HCT116 (cell line): Measurements from ENCODE around the gene RALGPS2. TPM values are rescaled to one million over a fixed set of nuclear protein-coding genes. Genes with fewer than 3 reads are reported as not detected.

Experiments
- ATAC-seq: fragments of 200-7000 bp; cut with Tn5 transposase; 2 replicates; pipeline ENCODE4 v1.9.1; 2020; ENCODE audit warnings: mild to moderate bottlenecking, moderate library complexity
- BruUV-seq: library from RNA; stranded (reverse); fragments of 400-500 nt; replicated peaks from 2 replicates; lab custom pipeline; 2021; lab: Mats Ljungman, UMichigan
- CTCF ChIA-PET: fragments of 300-600 bp; sonication (Branson Sonifier 250); formaldehyde crosslinking; loops from one replicate; lab custom pipeline; 2021; ENCODE audit warnings: antibody characterized with exemption; lab: Charles Lee
- POLR2A ChIA-PET: fragments of 300-600, 350-600 bp; sonication (Branson Sonifier 250); formaldehyde crosslinking; loops from one replicate; lab custom pipeline; 2021; ENCODE audit warnings: antibody characterized with exemption; lab: Charles Lee
- RAD21 ChIA-PET, 2 experiments: fragments of 300-600 bp; sonication (Branson Sonifier 250); formaldehyde crosslinking; loops; one replicate each; lab custom pipeline; 2023; ENCODE audit warnings: low total read pairs in 2 of 2; ENCODE audit not compliant: uncharacterized antibody in 2 of 2, unreplicated experiment in 2 of 2, low non-redundant PET in 1 of 2; lab: Charles Lee
- DNase-seq: peaks from one replicate; pipeline ENCODE4 v3.0.0-alpha.2; 2010; ENCODE audit warnings: low read depth, low spot score
- H2AFZ ChIP-seq: fragments of 200-600 bp; shearing (Covaris generic), sonication (generic); 2 replicates; pipeline ENCODE4 v1.6.1; 2017; ENCODE audit warnings: low read depth, mixed run types, mixed read lengths, antibody characterized with exemption, low read length; ENCODE audit not compliant: poor library complexity, severe bottlenecking
- H3K27ac ChIP-seq: 2 replicates; pipeline ENCODE4 v1.5.1; 2012; ENCODE audit warnings: low read depth, low read length
- H3K27me3 ChIP-seq: fragments of 200-600 bp; sonication (generic); 2 replicates; pipeline ENCODE4 v1.6.1; 2016; ENCODE audit warnings: mixed run types, low read length, mixed read lengths; ENCODE audit not compliant: insufficient read depth
- H3K36me3 ChIP-seq, 2 experiments: fragments of 200-500 bp in 1 of 2; fragments of 200-600 bp in 1 of 2; sonication (Bioruptor generic) in 1 of 2; sonication (generic) in 1 of 2; 2 replicates each; pipeline versions ENCODE4 v1.5.1 to v1.6.1; 2014 to 2016; ENCODE audit warnings: low read length in 2 of 2, inconsistent platforms in 1 of 2, mixed read lengths in 1 of 2, mixed run types in 1 of 2; ENCODE audit not compliant: insufficient read depth in 2 of 2, control insufficient read depth in 1 of 2
- H3K4me1 ChIP-seq, 2 experiments: fragments of 200-600 bp in 1 of 2; sonication (generic) in 1 of 2; 2 replicates each; pipeline versions ENCODE4 v1.5.1 to v1.6.1; 2012 to 2017; ENCODE audit warnings: low read length in 2 of 2, inconsistent platforms in 1 of 2, mild to moderate bottlenecking in 1 of 2, mixed read lengths in 1 of 2, mixed run types in 1 of 2, moderate library complexity in 1 of 2; ENCODE audit not compliant: insufficient read depth in 2 of 2, control insufficient read depth in 1 of 2
- H3K4me2 ChIP-seq: fragments of 200-600 bp; sonication (generic); 2 replicates; pipeline ENCODE4 v1.6.1; 2017; ENCODE audit warnings: mixed run types, low read length, mixed read lengths
- H3K4me3 ChIP-seq, 2 experiments: fragments of 200-600 bp in 1 of 2; sonication (generic) in 1 of 2; replicated peaks in 1 of 2; 2 replicates each; pipeline ENCODE4 v1.5.1; 2011 to 2016; ENCODE audit warnings: low read length in 2 of 2, control low read depth in 1 of 2, low read depth in 1 of 2, mild to moderate bottlenecking in 1 of 2, mixed read lengths in 1 of 2, mixed run types in 1 of 2
- H3K79me2 ChIP-seq: fragments of 200-600 bp; sonication (generic); 2 replicates; pipeline ENCODE4 v1.6.1; 2017; ENCODE audit warnings: mild to moderate bottlenecking, mixed run types, low read length, moderate library complexity, mixed read lengths; ENCODE audit not compliant: insufficient read depth
- H3K9ac ChIP-seq: fragments of 200-600 bp; sonication (generic); 2 replicates; pipeline ENCODE4 v1.6.1; 2016; ENCODE audit warnings: low read length, mixed read lengths
- H3K9me2 ChIP-seq: fragments of 200-600 bp; sonication (generic), shearing (Covaris generic); 2 replicates; pipeline ENCODE4 v1.6.1; 2017; ENCODE audit warnings: mixed run types, mild to moderate bottlenecking, moderate library complexity; ENCODE audit not compliant: insufficient read depth
- H3K9me3 ChIP-seq, 2 experiments: fragments of 200-500 bp in 1 of 2; fragments of 200-600 bp in 1 of 2; sonication (Bioruptor generic) in 1 of 2; sonication (generic) in 1 of 2; 2 replicates each; pipeline ENCODE4 v1.6.1; 2014 to 2017; ENCODE audit warnings: low read length in 2 of 2, mixed read lengths in 2 of 2, inconsistent platforms in 1 of 2, low read depth in 1 of 2, mild to moderate bottlenecking in 1 of 2, mixed run types in 1 of 2, moderate library complexity in 1 of 2; ENCODE audit not compliant: control insufficient read depth in 1 of 2, insufficient read depth in 1 of 2
- H4K20me1 ChIP-seq: fragments of 200-600 bp; sonication (generic), shearing (Covaris generic); 2 replicates; pipeline ENCODE4 v1.6.1; 2017; ENCODE audit warnings: mixed run types, mild to moderate bottlenecking, moderate library complexity; ENCODE audit not compliant: insufficient read depth
- EZH2phosphoT487 ChIP-seq: fragments of 200-600 bp; IDR thresholded peaks from 2 replicates; pipeline ENCODE4 v1.6.1; 2018; ENCODE audit warnings: antibody characterized with exemption, borderline replicate concordance
- FOSL1 ChIP-seq: IDR thresholded peaks from 2 replicates; pipeline ENCODE4 v1.6.1; 2012; ENCODE audit warnings: low read depth
- JUND ChIP-seq: IDR thresholded peaks from 2 replicates; pipeline ENCODE4 v1.6.1; 2012
- POLR2AphosphoS5 ChIP-seq: IDR thresholded peaks from 2 replicates; pipeline ENCODE4 v1.6.1; 2011; ENCODE audit warnings: mild to moderate bottlenecking, low read depth, low read length, moderate library complexity
- SRF ChIP-seq: IDR thresholded peaks from 2 replicates; pipeline ENCODE4 v1.6.1; 2012; ENCODE audit warnings: low read depth
- YY1 ChIP-seq: IDR thresholded peaks from 2 replicates; pipeline ENCODE4 v1.6.1; 2011; ENCODE audit warnings: low read length, low read depth, moderate library complexity, mild to moderate bottlenecking; ENCODE audit not compliant: insufficient replicate concordance; ENCODE audit errors: extremely low read depth
- intact Hi-C: fragments of 100-400 bp; cut with micrococcal nuclease; formaldehyde crosslinking; loops from 2 replicates; pipeline ENCODE4 v1.10.0; 2022
- total RNA-seq: library from RNA; stranded (reverse); gene quantifications from one replicate; pipeline ENCODE4 v1.2.1, GENCODE V29; 2021; ENCODE audit not compliant: unreplicated experiment

Gene RALGPS2
- total RNA-seq, 1 experiment from 2014 or later: 25.6 TPM

- no peak for TF ChIP-seq EZH2phosphoT487
- no peak for TF ChIP-seq SRF
- no peak for TF ChIP-seq FOSL1
- no peak for TF ChIP-seq POLR2AphosphoS5
- TF ChIP-seq YY1: no peak
- RAD21 ChIA-PET: no interaction called here
Observed at GRCh38 chr1:178928041-178928440, 203.0 kb downstream of the RALGPS2 start.

DNA sequence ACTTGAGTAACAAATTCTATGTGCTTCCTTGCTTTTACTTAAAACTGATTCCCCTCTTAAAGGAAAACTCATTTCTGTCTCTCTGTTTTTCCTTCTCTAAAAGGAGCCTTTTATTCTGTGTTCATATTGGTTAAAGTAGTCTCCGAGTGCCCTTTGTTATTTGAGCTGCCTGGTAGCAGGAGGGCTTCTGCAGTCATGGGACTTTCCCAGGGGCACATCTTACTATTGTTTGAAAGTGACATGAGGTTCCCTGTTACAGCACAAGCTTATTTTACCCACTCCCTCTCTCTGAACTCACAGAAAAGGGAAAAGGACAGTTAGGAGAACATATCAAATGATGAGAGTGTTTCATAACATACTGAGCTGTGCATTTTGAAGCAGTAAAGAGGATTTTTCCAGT, 203.9 kb downstream of the RALGPS2 start:
- no peaks in the 10 kb centered on the region for H3K9me3 ChIP-seq
- POLR2A ChIA-PET: no interaction called here
- intact Hi-C loops: no loop called here
- no peaks in the 10 kb centered on the region for H3K9me2 ChIP-seq
- H3K27me3 ChIP-seq: no peaks in the 10 kb centered on the region
- no peak overlapping the region for H2AFZ ChIP-seq
- no peaks in the 10 kb centered on the region for H3K36me3 ChIP-seq
- RAD21 ChIA-PET: no interaction called here
- H3K4me2 ChIP-seq: no peak overlapping the region
- H3K79me2 ChIP-seq: no peaks in the 10 kb centered on the region
- H3K9ac ChIP-seq: no peak overlapping the region
- ATAC-seq (no peak), DNase-seq (no peak)
- CTCF ChIA-PET: no interaction called here
- H3K27ac ChIP-seq: no peak overlapping the region
- H3K4me1 ChIP-seq: no peaks in the 10 kb centered on the region
- BruUV-seq: no TSS peak
- no peak overlapping the region for H3K4me3 ChIP-seq
- TF ChIP-seq JUND: no peak
- H4K20me1 ChIP-seq: no peaks in the 10 kb centered on the region

More at GRCh38 chr1:178928041-178928440, 203.0 kb downstream of the RALGPS2 start:
- ChIA-PET POLR2A (no interaction called here), CTCF (no interaction called here)
- H3K9ac ChIP-seq: no peak overlapping the region
- no peak overlapping the region for H2AFZ ChIP-seq
- BruUV-seq: no TSS peak
- no peak overlapping the region for H3K27ac ChIP-seq
- H3K79me2 ChIP-seq: no peaks in the 10 kb centered on the region
- no peak overlapping the region for H3K4me3 ChIP-seq
- no peak overlapping the region for H3K4me2 ChIP-seq
- no peaks in the 10 kb centered on the region for H4K20me1 ChIP-seq
- H3K27me3 ChIP-seq: no peaks in the 10 kb centered on the region
- H3K9me2 ChIP-seq: no peaks in the 10 kb centered on the region
- no peaks in the 10 kb centered on the region for H3K9me3 ChIP-seq
- ATAC-seq (no peak), DNase-seq (no peak)
- no peaks in the 10 kb centered on the region for H3K4me1 ChIP-seq
- no peaks in the 10 kb centered on the region for H3K36me3 ChIP-seq
- intact Hi-C loops: no loop called here
